T-helper 2 cell treated with Interferon-gamma antibody and Interleukin-4, amounts not matched to agents 5 μg/mL and 100 μg/mL, for 36 hours (primary cell): ENCODE results near the gene FKBP11.
"Not testable (repeated sequence)": the region's sequence is repeated elsewhere in the genome, so short reads cannot be mapped to it uniquely, and the experiment has no call there.

Source experiments
- DNase-seq: peaks from one replicate; pipeline ENCODE4 v3.0.0; 2021; ENCODE audit warnings: low spot score
- H3K27ac Mint-ChIP-seq: one replicate; pipeline ENCODE4 v1.8.0; 2021; ENCODE audit warnings: mild to moderate bottlenecking, mixed read lengths
- H3K27me3 Mint-ChIP-seq: one replicate; pipeline ENCODE4 v1.8.0; 2021; ENCODE audit warnings: low read depth, mixed read lengths
- H3K36me3 Mint-ChIP-seq: one replicate; pipeline ENCODE4 v1.8.0; 2021; ENCODE audit warnings: low read depth, mixed read lengths
- H3K4me1 Mint-ChIP-seq: one replicate; pipeline ENCODE4 v1.8.0; 2021; ENCODE audit warnings: low read depth, mixed read lengths
- H3K4me3 Mint-ChIP-seq: one replicate; pipeline ENCODE4 v1.8.0; 2022; ENCODE audit warnings: mild to moderate bottlenecking, moderate library complexity, mixed read lengths
- H3K9me3 Mint-ChIP-seq: one replicate; pipeline ENCODE4 v1.8.0; 2021; ENCODE audit warnings: mixed read lengths

Gene FKBP11

GRCh38 chr12:48938805-48939204, 13.5 kb upstream of the FKBP11 start:
- no peak overlapping the region for H3K4me3 Mint-ChIP-seq
- peaks cover 12% of the 10 kb centered on the region for H3K4me1 Mint-ChIP-seq
- no peak overlapping the region for H3K27ac Mint-ChIP-seq
- no peaks in the 10 kb centered on the region for H3K9me3 Mint-ChIP-seq
- DNase-seq: no peak
- H3K36me3 Mint-ChIP-seq: peaks cover 32% of the 10 kb centered on the region
- no peaks in the 10 kb centered on the region for H3K27me3 Mint-ChIP-seq

- no peak for DNase-seq
- Mint-ChIP-seq H3K36me3 (peaks cover 35% of the 10 kb centered on the region), H3K9me3 (no peaks in the 10 kb centered on the region), H3K27ac (no peak overlapping the region), H3K27me3 (no peaks in the 10 kb centered on the region), H3K4me3 (no peak overlapping the region), H3K4me1 (peaks cover 12% of the 10 kb centered on the region)
These were observed 11.9 kb upstream of the FKBP11 start for GRCh38 chr12:48937170-48937569.

- H3K36me3 Mint-ChIP-seq: peaks cover 35% of the 10 kb centered on the region
- H3K27ac Mint-ChIP-seq: peak overlapping the region; percentile 27
- H3K4me3 Mint-ChIP-seq: no peak overlapping the region
- peaks cover 12% of the 10 kb centered on the region for H3K4me1 Mint-ChIP-seq
- H3K9me3 Mint-ChIP-seq: no peaks in the 10 kb centered on the region
- no peaks in the 10 kb centered on the region for H3K27me3 Mint-ChIP-seq
- peak; percentile 56 for DNase-seq
These were observed 11.2 kb upstream of the FKBP11 start for GRCh38 chr12:48936379-48936979.

- Mint-ChIP-seq H3K27me3 (no peaks in the 10 kb centered on the region), H3K4me1 (peaks cover 11% of the 10 kb centered on the region)
These were observed 9.0 kb upstream of the FKBP11 start for GRCh38 chr12:48934312-48934706.

GRCh38 chr12:48933664-48934311, 8.5 kb upstream of the FKBP11 start:
- peaks cover 35% of the 10 kb centered on the region for H3K36me3 Mint-ChIP-seq
- peak overlapping the region; percentile 64 for H3K27ac Mint-ChIP-seq
- peaks cover 11% of the 10 kb centered on the region for H3K4me1 Mint-ChIP-seq
- no peak for DNase-seq
- H3K27me3 Mint-ChIP-seq: no peaks in the 10 kb centered on the region
- no peaks in the 10 kb centered on the region for H3K9me3 Mint-ChIP-seq
- H3K4me3 Mint-ChIP-seq: no peak overlapping the region

More at GRCh38 chr12:48934312-48934706, 9.0 kb upstream of the FKBP11 start:
- H3K27ac Mint-ChIP-seq: no peak overlapping the region
- H3K4me3 Mint-ChIP-seq: no peak overlapping the region
- no peaks in the 10 kb centered on the region for H3K9me3 Mint-ChIP-seq
- peaks cover 37% of the 10 kb centered on the region for H3K36me3 Mint-ChIP-seq
- no peak for DNase-seq

GRCh38 chr12:48932878-48933277, 7.6 kb upstream of the FKBP11 start:
- no peaks in the 10 kb centered on the region for H3K9me3 Mint-ChIP-seq
- H3K4me3 Mint-ChIP-seq: no peak overlapping the region
- no peak for DNase-seq
- H3K27me3 Mint-ChIP-seq: no peaks in the 10 kb centered on the region
- H3K36me3 Mint-ChIP-seq: peaks cover 31% of the 10 kb centered on the region
- H3K4me1 Mint-ChIP-seq: peaks cover 11% of the 10 kb centered on the region
- H3K27ac Mint-ChIP-seq: no peak overlapping the region

GRCh38 chr12:48930475-48930874, 5.2 kb upstream of the FKBP11 start:
- H3K27ac Mint-ChIP-seq: peak overlapping the region; percentile 9

GRCh38 chr12:48929551-48929950, 4.3 kb upstream of the FKBP11 start:
- Mint-ChIP-seq H3K36me3 (peaks cover 23% of the 10 kb centered on the region), H3K4me3 (no peak overlapping the region), H3K9me3 (no peaks in the 10 kb centered on the region), H3K27me3 (no peaks in the 10 kb centered on the region), H3K4me1 (peaks cover 11% of the 10 kb centered on the region), H3K27ac (no peak overlapping the region)
- DNase-seq: no peak

More at GRCh38 chr12:48930475-48930874, 5.2 kb upstream of the FKBP11 start:
- no peak for DNase-seq
- Mint-ChIP-seq H3K4me3 (no peak overlapping the region), H3K4me1 (peaks cover 10% of the 10 kb centered on the region), H3K9me3 (no peaks in the 10 kb centered on the region), H3K27me3 (no peaks in the 10 kb centered on the region), H3K36me3 (peaks cover 25% of the 10 kb centered on the region)

- Mint-ChIP-seq H3K4me1 (peaks cover 23% of the 10 kb centered on the region), H3K4me3 (peak overlapping the region; percentile 69), H3K27ac (peak overlapping the region; percentile 81), H3K27me3 (no peaks in the 10 kb centered on the region), H3K36me3 (peaks cover 32% of the 10 kb centered on the region), H3K9me3 (no peaks in the 10 kb centered on the region)
- DNase-seq: no peak
These were observed 2.0 kb upstream of the FKBP11 start for GRCh38 chr12:48927261-48927660.

GRCh38 chr12:48924617-48925303, 532 bp downstream of the FKBP11 start:
- Mint-ChIP-seq H3K27ac (peak overlapping the region; percentile 88), H3K4me3 (peak overlapping the region; percentile 93), H3K27me3 (no peaks in the 10 kb centered on the region), H3K36me3 (peaks cover 36% of the 10 kb centered on the region), H3K9me3 (no peaks in the 10 kb centered on the region), H3K4me1 (peaks cover 23% of the 10 kb centered on the region)
- DNase-seq: peak; percentile 20

GRCh38 chr12:48923117-48923516, 2.2 kb downstream of the FKBP11 start:
- H3K36me3 Mint-ChIP-seq: peaks cover 32% of the 10 kb centered on the region

GRCh38 chr12:48917857-48918537, 7.3 kb downstream of the FKBP11 start:
- H3K36me3 Mint-ChIP-seq: peaks cover 21% of the 10 kb centered on the region
- no peak for DNase-seq
- peak overlapping the region; percentile 68 for H3K27ac Mint-ChIP-seq
- H3K4me3 Mint-ChIP-seq: peak overlapping the region; percentile 86
- H3K9me3 Mint-ChIP-seq: no peaks in the 10 kb centered on the region
- H3K27me3 Mint-ChIP-seq: no peaks in the 10 kb centered on the region
- peaks cover 26% of the 10 kb centered on the region for H3K4me1 Mint-ChIP-seq

More at GRCh38 chr12:48923117-48923516, 2.2 kb downstream of the FKBP11 start:
- Mint-ChIP-seq H3K4me3 (peak overlapping the region; percentile 18), H3K27ac (no peak overlapping the region), H3K9me3 (no peaks in the 10 kb centered on the region), H3K4me1 (peaks cover 29% of the 10 kb centered on the region), H3K27me3 (no peaks in the 10 kb centered on the region)
- DNase-seq: no peak

- Mint-ChIP-seq H3K9me3 (no peaks in the 10 kb centered on the region), H3K27ac (no peak overlapping the region), H3K27me3 (peaks cover 6% of the 10 kb centered on the region), H3K4me1 (no peaks in the 10 kb centered on the region), H3K4me3 (no peak overlapping the region), H3K36me3 (no peaks in the 10 kb centered on the region)
- DNase-seq: no peak
These were observed 15.1 kb downstream of the FKBP11 start for GRCh38 chr12:48910196-48910595.

GRCh38 chr12:48909698-48910097, 15.6 kb downstream of the FKBP11 start:
- DNase-seq, H3K27me3 Mint-ChIP-seq, H3K4me3 Mint-ChIP-seq, H3K36me3 Mint-ChIP-seq, H3K9me3 Mint-ChIP-seq, H3K27ac Mint-ChIP-seq, H3K4me1 Mint-ChIP-seq: not testable (repeated sequence)
